Stimulated activated CD4-positive, alpha-beta T cell treated with anti-CD3 and anti-CD28 coated beads, Interleukin-1b, Interleukin-23, amount 100 ng/mL, for 24 hours (primary cell): ENCODE data around the gene NGB.

ENCODE experiments used
- DNase-seq, 4 experiments: peaks; one replicate each; pipeline ENCODE4 v3.0.0-alpha.2; 2020; ENCODE audit warnings: low read depth in 4 of 4, low spot score in 1 of 4

NGB gene

GRCh38 chr14:77238996-77239395, 32.0 kb downstream of the NGB start:
- DNase-seq, result no peak

- no peak for DNase-seq
Observed at GRCh38 chr14:77238356-77238755, 32.6 kb downstream of the NGB start.

- no peak for DNase-seq
Observed at GRCh38 chr14:77236814-77237213, 34.2 kb downstream of the NGB start.

GRCh38 chr14:77231721-77232120, 39.3 kb downstream of the NGB start:
- no peak for DNase-seq

GRCh38 chr14:77230914-77231313, 40.1 kb downstream of the NGB start:
- no peak for DNase-seq

- DNase-seq, result no peak
Observed at GRCh38 chr14:77228056-77228455, 43.0 kb downstream of the NGB start.

- DNase-seq, result no peak
Observed at GRCh38 chr14:77225892-77226557, 45.0 kb downstream of the NGB start.

- no peak for DNase-seq
Observed at GRCh38 chr14:77225254-77225653, 45.8 kb downstream of the NGB start.

- no peak for DNase-seq
Observed at GRCh38 chr14:77224212-77224611, 46.8 kb downstream of the NGB start.

- no peak for DNase-seq
Observed at GRCh38 chr14:77222546-77223225, 48.3 kb downstream of the NGB start.

GRCh38 chr14:77221241-77221871, 49.6 kb downstream of the NGB start:
- no peak for DNase-seq

- DNase-seq, result no peak
Observed at GRCh38 chr14:77220246-77221017, 50.6 kb downstream of the NGB start.

GRCh38 chr14:77219591-77219990, 51.4 kb downstream of the NGB start:
- no peak for DNase-seq

- DNase-seq, result no peak
Observed at GRCh38 chr14:77217551-77217950, 53.5 kb downstream of the NGB start.
